SHP77 treated with DMSO at 0.1 percent for 48 hours (cell line): ENCODE measurements around the gene NR0B1.
A peak's percentile ranks its signal among the peaks of the same experiment; 100 is the strongest.

ENCODE experiments used
- DNase-seq: peaks from one replicate; lab custom pipeline; 2025; lab: John Stamatoyannopoulos, UW

NR0B1 gene

DNA sequence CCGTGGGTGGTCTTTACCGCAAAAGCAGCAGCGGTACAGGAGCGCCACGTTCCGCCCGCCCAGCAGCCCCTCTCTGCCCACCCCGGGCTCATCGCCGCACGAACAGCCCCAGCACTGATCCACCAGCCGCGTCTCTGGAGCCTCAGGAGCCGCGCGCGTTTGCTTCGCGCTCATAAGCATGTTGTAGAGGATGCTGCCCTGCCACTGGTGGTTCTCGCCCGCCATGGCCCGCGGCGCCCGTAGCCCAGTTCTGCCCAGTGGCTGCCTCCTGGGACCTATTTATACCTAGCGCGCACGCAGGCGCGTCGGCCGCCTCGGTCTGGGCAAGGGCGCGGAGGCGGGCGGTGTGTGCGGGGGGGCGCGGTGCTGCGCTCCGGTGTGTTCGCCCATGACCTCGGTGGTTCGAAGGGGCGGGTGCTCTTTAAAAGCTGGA, at the start of gene NR0B1:
Gene NR0B1 (minus strand): TSS at position 252 of the 433 bp plus-strand sequence. CDS start 27 bp downstream, at position 225.
- no peak for DNase-seq

DNA sequence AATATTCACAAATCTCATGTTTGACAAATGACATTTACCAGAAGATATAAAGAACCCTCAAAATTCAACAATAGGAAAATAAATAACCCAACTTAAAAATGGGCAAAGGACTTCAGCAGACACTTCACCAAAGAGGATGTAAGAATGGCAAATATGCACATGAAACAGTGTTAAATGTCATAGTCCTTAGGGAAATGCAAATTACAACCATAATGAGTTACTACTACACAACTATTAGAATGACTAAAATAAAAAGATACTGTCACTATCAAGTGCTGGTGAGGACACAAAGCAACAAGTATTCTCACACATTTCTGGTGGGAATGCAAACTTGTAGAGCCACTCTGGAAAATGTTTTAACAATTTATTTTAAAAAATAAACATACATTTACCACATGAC, 40.8 kb upstream of the NR0B1 start:
- DNase-seq, result no peak

- DNase-seq, result no peak
Observed at GRCh38 chrX:30343206-30343605, 34.0 kb upstream of the NR0B1 start.

DNA sequence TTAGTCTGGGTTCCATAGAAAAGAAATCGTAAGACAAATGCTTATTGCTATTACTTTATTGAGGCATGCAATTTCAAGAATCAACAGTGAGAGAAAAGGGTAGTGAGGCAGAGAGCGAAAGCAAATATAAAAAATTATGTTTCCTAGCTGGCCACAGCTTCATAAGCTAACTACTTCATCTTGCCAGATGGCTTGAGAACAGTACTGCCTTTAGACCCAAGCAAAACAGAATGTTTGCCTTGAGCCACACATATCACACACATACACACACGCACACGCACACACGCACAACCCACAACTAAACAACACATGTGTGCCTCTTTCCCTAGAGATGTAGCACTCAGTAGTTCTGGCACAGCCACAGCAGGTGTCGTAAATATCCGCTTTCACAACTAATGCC, 31.6 kb upstream of the NR0B1 start:
- no peak for DNase-seq

- no peak for DNase-seq
Observed at GRCh38 chrX:30327762-30328161, 18.6 kb upstream of the NR0B1 start.

DNA sequence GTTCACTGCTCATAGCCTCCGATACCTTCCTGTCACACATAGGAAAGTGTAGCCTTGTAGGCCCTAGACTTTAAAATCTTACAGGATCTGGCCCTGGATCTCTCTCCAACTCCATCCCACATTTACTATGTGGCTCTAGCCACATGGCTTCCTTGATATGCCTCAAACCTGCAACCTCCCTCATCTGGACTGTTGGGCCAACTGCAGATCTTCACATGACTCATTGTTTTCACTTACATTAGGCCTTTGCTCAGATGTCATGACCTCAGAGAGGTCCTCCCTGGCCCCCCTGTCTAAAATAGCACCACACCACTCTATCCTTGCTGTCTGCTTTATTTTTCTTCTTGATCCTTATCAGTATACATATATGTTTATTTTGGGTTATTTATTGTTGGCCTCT, 8.1 kb upstream of the NR0B1 start:
- no peak for DNase-seq

DNA sequence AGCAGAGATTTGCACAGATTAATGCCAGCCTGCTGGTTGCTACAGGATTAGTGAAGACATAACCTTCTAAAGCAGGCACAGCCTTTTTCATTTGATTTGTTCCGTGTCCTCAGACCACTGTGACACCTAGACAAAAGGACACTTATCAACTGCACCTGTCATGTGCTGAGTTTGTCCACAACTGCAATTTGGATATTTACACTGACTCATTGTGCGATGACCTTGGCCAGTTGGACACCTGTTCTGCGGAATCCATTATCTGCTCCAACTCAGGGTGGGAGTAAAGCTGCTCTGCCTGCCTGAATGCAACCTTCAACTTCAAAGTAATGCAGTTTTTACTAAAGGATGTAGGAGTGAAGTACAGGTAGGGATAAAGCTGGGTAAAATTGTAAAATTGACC, 4.1 kb upstream of the NR0B1 start:
- peak; percentile 81 for DNase-seq

- no peak for DNase-seq
Observed at GRCh38 chrX:30312858-30313257, 3.7 kb upstream of the NR0B1 start.

- DNase-seq, result no peak
Observed at GRCh38 chrX:30310429-30311206, 1.4 kb upstream of the NR0B1 start.

DNA sequence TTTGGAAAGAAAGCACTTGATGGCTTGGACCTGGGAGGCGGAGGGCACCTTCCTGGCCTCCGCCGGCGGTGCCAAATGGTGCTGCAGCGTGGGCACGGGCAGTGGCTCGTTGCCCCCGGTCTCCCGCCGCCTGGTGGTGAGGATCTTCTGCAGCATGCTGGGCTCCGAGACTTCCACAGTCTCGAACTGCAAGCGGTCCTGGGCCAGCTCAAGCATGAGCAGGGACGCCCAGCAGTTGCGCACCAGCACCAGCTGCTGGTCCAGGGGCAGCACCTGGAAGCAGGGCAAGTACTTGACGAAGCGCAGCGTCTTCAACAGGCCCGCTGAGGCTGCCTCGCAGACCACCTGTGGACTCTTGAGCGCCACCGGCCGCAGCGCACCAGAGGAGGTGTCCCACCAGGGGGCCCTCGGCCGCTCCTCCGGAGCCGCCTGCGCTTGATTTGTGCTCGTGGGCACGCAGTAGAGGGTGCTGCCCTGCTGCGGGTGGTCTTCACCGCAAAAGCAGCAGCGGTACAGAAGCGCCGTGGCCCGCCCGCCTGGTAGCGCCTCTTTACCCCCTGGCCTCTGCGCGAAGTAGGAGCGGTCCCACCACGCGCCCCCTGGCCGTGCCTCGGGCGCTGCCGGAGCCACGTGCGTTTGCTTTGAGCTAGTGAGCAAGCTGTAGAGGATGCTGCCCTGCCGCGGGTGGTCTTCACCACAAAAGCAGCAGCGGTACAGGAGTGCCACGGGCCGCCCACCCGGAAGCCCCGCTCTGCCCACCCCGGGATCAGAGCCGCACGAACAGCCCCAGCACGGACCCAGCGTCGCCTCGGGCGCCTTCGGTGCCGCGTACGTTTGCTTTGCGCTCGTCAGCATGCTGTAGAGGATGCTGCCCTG, 689 bp downstream of the NR0B1 start:
- no peak for DNase-seq

DNA sequence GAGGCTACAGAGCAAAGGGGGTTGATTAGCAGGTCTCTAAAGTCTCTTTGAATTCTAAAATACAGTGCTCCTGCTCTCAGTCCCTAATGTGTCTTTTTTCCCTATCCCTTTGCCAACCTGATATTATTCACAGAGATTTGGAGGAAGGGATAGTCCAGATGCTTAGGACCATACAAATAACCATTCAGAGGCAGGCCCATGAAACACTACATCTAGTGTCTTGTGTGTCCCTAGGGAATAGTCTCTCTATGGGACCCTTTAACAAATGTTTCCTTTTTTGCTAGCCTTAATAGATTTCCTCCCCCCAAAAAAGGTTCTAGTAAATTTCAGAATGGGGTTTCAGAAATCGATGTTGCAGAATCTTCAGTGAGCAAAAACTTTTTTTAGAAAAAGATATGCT, 1.7 kb downstream of the NR0B1 start:
- no peak for DNase-seq

GRCh38 chrX:30304866-30305265, 4.3 kb downstream of the NR0B1 start:
- DNase-seq, result peak; percentile 19

DNA sequence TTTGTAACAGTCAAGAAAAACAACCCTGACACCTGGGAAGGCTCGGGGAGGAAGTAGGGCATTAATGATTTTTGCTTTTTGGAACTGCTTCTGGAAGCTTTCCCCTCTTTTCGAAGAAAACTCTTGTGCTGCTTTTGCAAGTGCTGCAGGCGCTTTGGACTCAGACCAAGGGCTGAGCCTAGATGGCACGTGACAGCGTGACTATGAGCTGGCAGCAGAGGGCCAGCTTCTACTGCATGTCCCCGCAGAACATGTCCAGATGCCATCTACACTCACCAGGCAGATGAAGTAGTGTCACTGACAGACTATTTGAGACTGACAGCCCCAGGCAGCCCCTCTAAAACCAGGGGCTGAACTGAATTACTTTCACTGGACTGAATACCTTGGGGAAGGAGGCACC, 6.2 kb downstream of the NR0B1 start:
- peak; percentile 34 for DNase-seq

DNA sequence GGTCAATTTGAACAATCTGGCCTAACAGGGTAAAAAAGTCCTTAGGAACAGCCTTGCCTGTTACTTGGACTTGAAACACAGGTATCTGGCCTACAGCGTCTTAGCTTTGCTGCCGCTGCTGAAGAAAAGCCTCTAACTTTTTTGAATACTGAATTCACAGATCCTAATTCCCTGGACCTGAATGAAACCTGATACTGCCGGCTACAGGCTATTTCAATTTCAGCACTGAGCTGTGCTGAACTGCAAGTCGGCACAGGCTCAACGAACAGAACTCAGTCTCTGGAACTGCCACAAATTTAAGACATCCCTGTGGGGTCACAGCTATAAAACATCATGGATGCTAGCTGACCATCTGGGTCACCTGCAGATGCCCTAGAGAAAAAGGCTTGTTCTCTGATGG, 7.2 kb downstream of the NR0B1 start:
- no peak for DNase-seq

GRCh38 chrX:30301208-30301607, 8.0 kb downstream of the NR0B1 start:
- DNase-seq, result no peak

- no peak for DNase-seq
Observed at GRCh38 chrX:30296408-30297254, 12.6 kb downstream of the NR0B1 start.

- DNase-seq, result peak; percentile 28
Observed at GRCh38 chrX:30283456-30284200, 25.6 kb downstream of the NR0B1 start.

DNA sequence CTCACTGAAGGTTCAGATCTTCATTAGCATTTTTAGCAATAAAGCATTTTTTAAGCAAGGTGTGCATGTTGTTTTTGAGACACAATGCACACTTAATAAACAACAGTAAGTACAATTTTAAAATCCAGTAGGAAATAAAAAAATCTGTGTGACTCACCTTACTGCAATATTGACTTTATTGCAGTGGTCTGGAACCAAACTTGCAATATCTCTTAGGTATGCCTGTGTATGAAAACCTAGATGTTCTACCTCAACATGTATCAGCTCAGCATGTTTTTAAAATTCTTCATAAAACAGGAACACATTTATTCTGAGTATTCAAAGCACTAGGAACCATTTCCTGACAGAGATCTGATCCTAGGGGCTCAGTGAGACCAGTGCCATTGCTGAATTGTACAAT, 26.7 kb downstream of the NR0B1 start:
- no peak for DNase-seq

- no peak for DNase-seq
Observed at GRCh38 chrX:30280428-30280827, 28.8 kb downstream of the NR0B1 start.

DNA sequence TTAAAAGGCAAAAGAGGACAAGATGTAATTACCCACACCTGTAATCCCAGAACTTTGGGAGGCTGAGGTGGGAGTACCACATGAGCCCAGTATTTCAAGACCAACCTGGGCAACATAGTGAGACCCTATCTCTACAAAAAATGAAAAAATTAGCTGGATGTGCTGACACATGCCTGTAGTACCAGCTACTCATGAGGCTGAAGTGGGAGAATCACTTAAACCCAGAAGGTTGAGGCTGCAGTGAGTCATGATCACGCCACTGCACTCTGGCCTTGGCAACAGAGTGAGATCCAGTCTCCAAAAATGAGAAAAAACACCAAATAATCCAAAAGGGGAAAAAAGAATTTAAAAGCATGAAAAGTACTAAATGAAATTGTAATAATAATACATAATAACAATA, 30.8 kb downstream of the NR0B1 start:
- no peak for DNase-seq

- no peak for DNase-seq
Observed at GRCh38 chrX:30275498-30275897, 33.7 kb downstream of the NR0B1 start.

- no peak for DNase-seq
Observed at GRCh38 chrX:30270639-30271038, 38.6 kb downstream of the NR0B1 start.
